Activated T-helper 1 cell treated with anti-CD3 and anti-CD28 coated beads, Interleukin-12 subunit alpha, Interleukin-12 subunit beta, Interleukin-2, Interleukin-4 antibody, amounts not matched to agents 30 ng/mL and 10 ng/mL and 1 ng/mL, durations not matched to agents 14 hours and 24 hours and 36 hours (primary cell): ENCODE data around the gene C1orf232. TPM values are rescaled to one million over a fixed set of nuclear protein-coding genes. Genes with fewer than 3 reads are reported as not detected.

Experiments
- DNase-seq: peaks from one replicate; pipeline ENCODE4 v3.0.0; 2021; ENCODE audit warnings: low spot score
- H3K27ac Mint-ChIP-seq: one replicate; pipeline ENCODE4 v1.8.0; 2021; ENCODE audit warnings: mild to moderate bottlenecking, mixed read lengths
- H3K27me3 Mint-ChIP-seq: one replicate; pipeline ENCODE4 v1.8.0; 2022; ENCODE audit warnings: mild to moderate bottlenecking, moderate library complexity, mixed read lengths; ENCODE audit not compliant: insufficient read depth
- H3K36me3 Mint-ChIP-seq: one replicate; pipeline ENCODE4 v1.8.0; 2021; ENCODE audit warnings: low read depth, mixed read lengths
- H3K4me1 Mint-ChIP-seq: one replicate; pipeline ENCODE4 v1.8.0; 2021; ENCODE audit warnings: low read depth, mixed read lengths
- H3K4me3 Mint-ChIP-seq: one replicate; pipeline ENCODE4 v1.8.0; 2021; ENCODE audit warnings: mild to moderate bottlenecking, moderate library complexity, mixed read lengths
- H3K9me3 Mint-ChIP-seq: one replicate; pipeline ENCODE4 v1.8.0; 2021; ENCODE audit warnings: mixed read lengths
- intact Hi-C: fragments of 100-400 bp; cut with micrococcal nuclease; formaldehyde crosslinking; loops from one replicate; pipeline ENCODE4 v1.15.1; 2024
- total RNA-seq: library from RNA; stranded (reverse); gene quantifications from 2 replicates; pipeline ENCODE4 v1.2.3, GENCODE V29; 2022

C1orf232 gene
- total RNA-seq, 1 donor from 2014 or later, result not detected

- intact Hi-C loops, result loop anchor here (5.0 kb wide), 1 partner anchor 42 kb away; the partner anchor contains the start of gene CEP85
- Mint-ChIP-seq H3K27ac (no peak overlapping the region), H3K36me3 (peaks cover 2% of the 10 kb centered on the region), H3K4me1 (peaks cover 26% of the 10 kb centered on the region), H3K4me3 (no peak overlapping the region), H3K27me3 (peaks cover 10% of the 10 kb centered on the region), H3K9me3 (no peaks in the 10 kb centered on the region)
- no peak for DNase-seq
Observed at GRCh38 chr1:26189751-26190275, 21.1 kb upstream of the C1orf232 start.

DNA sequence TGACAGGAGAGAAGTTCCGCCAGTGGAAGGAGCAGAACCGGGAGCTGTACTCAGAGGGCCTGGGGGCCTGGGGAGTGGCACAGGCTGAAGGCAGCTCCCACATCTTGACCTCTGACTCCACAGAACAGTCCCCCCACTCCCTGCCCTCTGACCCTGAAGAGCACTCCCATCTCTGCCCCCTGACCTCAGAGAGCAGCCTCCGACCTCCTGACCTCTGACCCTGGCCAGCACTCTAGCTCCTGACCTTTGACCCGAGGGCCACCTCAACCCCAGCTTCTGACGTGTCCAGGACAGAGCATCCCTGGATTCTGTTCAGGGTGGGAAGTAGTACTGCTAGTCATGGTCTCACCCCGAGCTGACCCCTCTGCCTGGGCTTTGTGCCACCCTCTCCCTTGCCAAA is 20.6 kb upstream of the C1orf232 start:
- DNase-seq, result no peak
- Mint-ChIP-seq H3K9me3 (no peaks in the 10 kb centered on the region), H3K36me3 (peaks cover 2% of the 10 kb centered on the region), H3K4me1 (peaks cover 26% of the 10 kb centered on the region), H3K27me3 (peaks cover 10% of the 10 kb centered on the region), H3K4me3 (no peak overlapping the region), H3K27ac (no peak overlapping the region)
- intact Hi-C loops, result no loop called here

GRCh38 chr1:26188477-26188876 is 19.7 kb upstream of the C1orf232 start:
- no peak for DNase-seq
- H3K9me3 Mint-ChIP-seq, result no peaks in the 10 kb centered on the region
- H3K27me3 Mint-ChIP-seq, result peaks cover 5% of the 10 kb centered on the region
- no peak overlapping the region for H3K27ac Mint-ChIP-seq
- peaks cover 20% of the 10 kb centered on the region for H3K4me1 Mint-ChIP-seq
- peaks cover 2% of the 10 kb centered on the region for H3K36me3 Mint-ChIP-seq
- intact Hi-C loops, result no loop called here
- H3K4me3 Mint-ChIP-seq, result no peak overlapping the region

GRCh38 chr1:26187882-26188281 is 19.1 kb upstream of the C1orf232 start:
- DNase-seq, result no peak
- intact Hi-C loops, result no loop called here
- Mint-ChIP-seq H3K36me3 (peaks cover 2% of the 10 kb centered on the region), H3K9me3 (no peaks in the 10 kb centered on the region), H3K4me1 (peaks cover 14% of the 10 kb centered on the region), H3K27me3 (peaks cover 5% of the 10 kb centered on the region), H3K27ac (no peak overlapping the region), H3K4me3 (no peak overlapping the region)

- peaks cover 7% of the 10 kb centered on the region for H3K27me3 Mint-ChIP-seq
- H3K4me1 Mint-ChIP-seq, result no peaks in the 10 kb centered on the region
- H3K9me3 Mint-ChIP-seq, result no peaks in the 10 kb centered on the region
- no peaks in the 10 kb centered on the region for H3K36me3 Mint-ChIP-seq
- no peak for DNase-seq
- no peak overlapping the region for H3K4me3 Mint-ChIP-seq
- H3K27ac Mint-ChIP-seq, result no peak overlapping the region
- intact Hi-C loops, result no loop called here
Observed at GRCh38 chr1:26184883-26185282, 16.1 kb upstream of the C1orf232 start.

DNA sequence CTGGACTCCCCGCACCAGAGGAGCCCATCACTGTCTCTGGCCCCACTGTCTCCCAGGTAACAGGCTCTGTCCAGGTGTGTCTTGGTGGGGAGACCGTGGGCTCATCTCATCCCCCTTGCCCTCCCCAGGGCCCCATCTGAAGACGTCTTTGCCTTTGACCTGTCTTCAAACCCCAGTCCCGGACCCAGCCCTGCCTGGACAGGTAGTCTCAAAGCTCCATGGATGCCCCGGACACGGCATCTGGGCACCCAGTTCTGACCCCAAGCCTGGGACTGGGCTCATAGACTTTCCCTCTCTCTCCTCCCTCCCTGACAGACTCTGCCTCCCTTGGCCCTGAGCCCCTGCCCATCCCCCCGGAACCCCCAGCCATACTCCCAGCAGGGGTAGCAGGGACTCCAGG is 15.3 kb upstream of the C1orf232 start:
- Mint-ChIP-seq H3K36me3 (no peaks in the 10 kb centered on the region), H3K4me3 (no peak overlapping the region), H3K27me3 (peaks cover 4% of the 10 kb centered on the region), H3K4me1 (no peaks in the 10 kb centered on the region), H3K27ac (no peak overlapping the region), H3K9me3 (no peaks in the 10 kb centered on the region)
- DNase-seq, result no peak
- intact Hi-C loops, result no loop called here

- Mint-ChIP-seq H3K27me3 (peaks cover 4% of the 10 kb centered on the region), H3K27ac (no peak overlapping the region), H3K4me3 (no peak overlapping the region), H3K9me3 (no peaks in the 10 kb centered on the region), H3K4me1 (no peaks in the 10 kb centered on the region), H3K36me3 (no peaks in the 10 kb centered on the region)
- DNase-seq, result no peak
- intact Hi-C loops, result no loop called here
Observed at GRCh38 chr1:26182383-26182696, 13.6 kb upstream of the C1orf232 start.

- DNase-seq, result no peak
- Mint-ChIP-seq H3K36me3 (no peaks in the 10 kb centered on the region), H3K27ac (no peak overlapping the region), H3K4me1 (no peaks in the 10 kb centered on the region), H3K27me3 (peaks cover 4% of the 10 kb centered on the region), H3K4me3 (no peak overlapping the region), H3K9me3 (no peaks in the 10 kb centered on the region)
- intact Hi-C loops, result no loop called here
Observed at GRCh38 chr1:26181586-26182382, 13.0 kb upstream of the C1orf232 start.

- intact Hi-C loops, result no loop called here
- Mint-ChIP-seq H3K4me3 (no peak overlapping the region), H3K27ac (no peak overlapping the region), H3K4me1 (no peaks in the 10 kb centered on the region), H3K27me3 (peaks cover 4% of the 10 kb centered on the region), H3K36me3 (no peaks in the 10 kb centered on the region), H3K9me3 (no peaks in the 10 kb centered on the region)
- DNase-seq, result no peak
Observed at GRCh38 chr1:26180010-26180506, 11.3 kb upstream of the C1orf232 start.

DNA sequence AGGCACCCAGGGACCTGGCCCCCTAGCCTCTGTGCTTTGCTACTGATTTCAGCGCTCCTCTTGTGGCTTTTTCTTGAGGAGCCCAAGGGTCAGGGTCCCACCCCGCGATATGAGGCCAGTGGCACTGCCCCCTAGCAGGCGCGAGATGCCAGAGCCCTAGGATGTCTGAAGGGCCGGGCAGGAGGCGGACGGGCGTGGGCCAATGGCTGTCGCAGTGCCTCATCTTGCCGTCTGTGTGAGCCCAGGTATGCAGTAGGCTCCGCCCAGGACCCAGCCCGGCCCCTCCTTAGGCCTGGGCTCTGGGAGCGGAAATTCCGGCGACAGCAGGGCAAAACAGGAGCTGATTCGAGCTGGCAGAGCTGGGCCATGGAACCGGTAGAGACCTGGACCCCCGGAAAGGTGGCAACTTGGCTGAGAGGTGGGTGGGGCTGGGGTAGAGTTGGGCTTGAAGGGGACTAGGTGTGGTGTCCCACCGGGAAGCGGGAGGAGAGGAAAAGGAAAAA is 8.5 kb upstream of the C1orf232 start, which contains the start of gene CNKSR1:
TSS of gene CNKSR1 (plus strand) at position 310 of the 503 bp plus-strand sequence. CDS start at position 367, 57 bp downstream.
- H3K36me3 Mint-ChIP-seq, result peaks cover 2% of the 10 kb centered on the region
- H3K4me3 Mint-ChIP-seq, result peak within 1 kb of the TSS; percentile 42
- H3K4me1 Mint-ChIP-seq, result no peaks in the 10 kb centered on the region
- H3K27ac Mint-ChIP-seq, result no peak within 1 kb of the TSS
- no peak for DNase-seq
- no peaks in the 10 kb centered on the region for H3K9me3 Mint-ChIP-seq
- intact Hi-C loops, result no loop called here
- peaks cover 4% of the 10 kb centered on the region for H3K27me3 Mint-ChIP-seq

DNA sequence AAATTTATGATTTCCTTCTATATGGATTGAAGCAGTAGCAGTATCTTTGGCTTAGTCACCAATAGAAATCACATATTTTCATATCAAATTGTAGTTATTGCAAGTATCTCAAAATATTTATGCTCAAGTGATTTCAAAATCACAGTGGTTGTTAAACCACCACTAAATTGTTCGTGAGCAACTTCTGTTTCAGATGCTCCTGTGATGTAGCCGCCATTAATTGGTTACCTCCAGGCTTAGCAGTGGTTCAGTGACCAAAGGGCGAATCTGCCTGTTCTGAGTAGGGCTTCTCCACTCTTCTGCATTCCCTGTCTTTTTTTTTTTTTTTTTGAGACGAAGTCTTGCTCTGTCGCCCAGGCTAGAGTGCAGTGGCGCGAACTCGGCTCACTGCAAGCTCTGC is 6.6 kb upstream of the C1orf232 start:
- Mint-ChIP-seq H3K9me3 (no peaks in the 10 kb centered on the region), H3K4me3 (no peak overlapping the region), H3K36me3 (peaks cover 6% of the 10 kb centered on the region), H3K27ac (no peak overlapping the region), H3K4me1 (peaks cover 9% of the 10 kb centered on the region), H3K27me3 (no peaks in the 10 kb centered on the region)
- no peak for DNase-seq
- intact Hi-C loops, result no loop called here

DNA sequence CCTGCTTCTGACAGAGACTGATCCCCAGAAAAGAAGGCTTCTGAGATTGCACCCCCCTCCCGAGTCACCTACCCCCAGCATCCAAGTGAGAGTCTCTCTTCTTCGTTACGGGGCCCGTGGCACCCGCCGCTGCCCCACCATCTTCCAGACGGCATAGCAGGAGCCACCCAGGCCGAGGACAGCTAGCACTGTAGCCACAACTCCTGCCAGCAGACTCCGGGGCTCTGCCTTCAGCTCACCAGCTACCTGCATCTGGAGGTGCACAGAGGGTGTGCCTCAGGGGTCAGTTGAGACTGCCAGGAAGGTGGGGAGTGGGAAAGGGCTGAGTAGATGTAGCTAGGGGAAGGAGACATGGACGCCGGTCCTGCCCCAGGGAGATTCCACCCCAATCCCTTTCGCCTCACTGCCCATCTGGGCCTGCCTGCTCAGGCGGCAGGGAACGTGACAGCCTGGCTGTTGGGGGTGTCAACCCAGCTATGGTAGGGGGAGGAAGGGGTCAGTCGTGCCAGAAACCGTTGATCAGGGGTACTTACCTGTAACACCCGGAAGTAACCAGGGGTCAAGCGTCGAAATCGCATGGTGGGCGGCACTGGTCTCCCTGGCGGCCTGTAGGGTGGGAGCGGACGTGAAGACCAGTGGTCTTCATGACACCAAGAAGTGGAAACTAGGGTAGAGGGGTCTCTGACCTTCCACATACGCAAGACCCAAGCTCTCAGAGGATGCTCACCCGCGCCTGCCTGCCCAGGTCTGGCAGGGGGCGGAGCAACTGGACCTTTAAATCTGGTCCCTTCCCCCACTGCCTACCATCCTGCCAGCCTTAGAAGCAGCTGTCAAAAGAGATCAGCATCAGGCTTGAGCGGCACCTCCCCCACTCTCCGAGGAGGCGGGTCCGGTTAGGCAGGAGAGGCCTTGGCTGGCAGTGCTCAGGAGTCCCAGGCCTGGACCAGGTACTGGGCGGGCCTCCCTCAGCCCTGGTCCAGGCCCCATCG is 2.6 kb upstream of the C1orf232 start, which contains the start of gene ZNF593OS:
TSS of gene ZNF593OS (minus strand) at position 749 of the 989 bp plus-strand sequence. CDS start at position 578, 171 bp downstream.
- Mint-ChIP-seq H3K27ac (no peak within 1 kb of the TSS), H3K36me3 (peaks cover 6% of the 10 kb centered on the region), H3K27me3 (peaks cover 14% of the 10 kb centered on the region), H3K4me1 (peaks cover 18% of the 10 kb centered on the region), H3K4me3 (peak within 1 kb of the TSS; percentile 92), H3K9me3 (no peaks in the 10 kb centered on the region)
- no peak for DNase-seq
- intact Hi-C loops, result no loop called here
